ENCODE data around the gene DNAJB5.

GRCh38 chr9:34964458-34964857, 25.1 kb upstream of the DNAJB5 start:
- TF ChIP-seq CTCF (IDR thresholded peaks at IDR 0.05) (no peak), POLR2A (IDR thresholded peaks at IDR 0.05) (no peak), EP300 (IDR thresholded peaks at IDR 0.05) (no peak)
